Suprapubic skin (tissue), 3 donors: ENCODE results near the gene TRAF7.

Experiments
- EP300 ChIP-seq: sonication (generic); formaldehyde crosslinking; IDR thresholded peaks from one replicate; pipeline ENCODE4 v1.6.1; 2017; ENCODE audit warnings: antibody characterized with exemption
- POLR2A ChIP-seq, 2 donors: fragments of 450-650 bp; IDR thresholded peaks; one replicate each; pipeline ENCODE4 v1.6.1; 2017; ENCODE audit warnings: antibody characterized with exemption in 2 of 2, mild to moderate bottlenecking in 2 of 2, moderate library complexity in 2 of 2
- TF ChIP-seq, protein P1 (sequence below), 2 donors: fragments of 200-600 bp in 1 of 2; fragments of 450-650 bp in 1 of 2; sonication (generic) in 1 of 2; IDR thresholded peaks; one replicate each; pipeline ENCODE4 v1.5.1; 2016 to 2019; ENCODE audit warnings: antibody characterized with exemption in 2 of 2, mild to moderate bottlenecking in 1 of 2, moderate library complexity in 1 of 2

DNA sequence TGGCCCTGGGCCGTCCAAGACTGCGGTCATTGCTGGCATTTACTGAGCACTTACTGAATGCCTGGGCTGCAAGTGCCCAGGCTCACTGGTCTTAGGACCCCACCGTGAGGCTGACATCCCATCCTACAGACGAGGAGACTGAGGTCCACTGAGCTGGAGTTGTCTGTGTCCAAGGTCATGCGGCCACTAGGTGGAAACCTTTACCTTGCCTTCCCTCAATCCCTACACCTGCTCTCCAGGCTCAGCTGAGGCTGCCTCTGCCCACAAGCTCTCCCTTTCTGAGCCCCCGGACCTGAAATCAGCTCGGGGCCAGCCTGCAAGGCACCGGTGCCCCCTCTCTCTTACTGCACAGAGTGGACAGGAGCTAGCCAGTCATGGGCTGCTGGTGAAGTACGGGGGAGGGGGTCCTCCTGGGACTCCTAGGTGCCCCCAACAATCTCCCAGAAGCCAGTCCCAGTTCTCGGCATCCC, 39.3 kb downstream of the TRAF7 start:
- TF ChIP-seq, protein P1, sequence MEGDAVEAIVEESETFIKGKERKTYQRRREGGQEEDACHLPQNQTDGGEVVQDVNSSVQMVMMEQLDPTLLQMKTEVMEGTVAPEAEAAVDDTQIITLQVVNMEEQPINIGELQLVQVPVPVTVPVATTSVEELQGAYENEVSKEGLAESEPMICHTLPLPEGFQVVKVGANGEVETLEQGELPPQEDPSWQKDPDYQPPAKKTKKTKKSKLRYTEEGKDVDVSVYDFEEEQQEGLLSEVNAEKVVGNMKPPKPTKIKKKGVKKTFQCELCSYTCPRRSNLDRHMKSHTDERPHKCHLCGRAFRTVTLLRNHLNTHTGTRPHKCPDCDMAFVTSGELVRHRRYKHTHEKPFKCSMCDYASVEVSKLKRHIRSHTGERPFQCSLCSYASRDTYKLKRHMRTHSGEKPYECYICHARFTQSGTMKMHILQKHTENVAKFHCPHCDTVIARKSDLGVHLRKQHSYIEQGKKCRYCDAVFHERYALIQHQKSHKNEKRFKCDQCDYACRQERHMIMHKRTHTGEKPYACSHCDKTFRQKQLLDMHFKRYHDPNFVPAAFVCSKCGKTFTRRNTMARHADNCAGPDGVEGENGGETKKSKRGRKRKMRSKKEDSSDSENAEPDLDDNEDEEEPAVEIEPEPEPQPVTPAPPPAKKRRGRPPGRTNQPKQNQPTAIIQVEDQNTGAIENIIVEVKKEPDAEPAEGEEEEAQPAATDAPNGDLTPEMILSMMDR (IDR thresholded peaks at IDR 0.05), result peak in 1 of 2 donors; percentile 34
- no peak for TF ChIP-seq POLR2A (IDR thresholded peaks at IDR 0.05)
- TF ChIP-seq EP300, result no peak
